Testis (tissue), 2 donors: ENCODE results near the gene NHSL2.

Source experiments
- CTCF ChIP-seq, 3 experiments: fragments of 450-650 bp in 2 of 3; fragments of 200-600 bp in 1 of 3; sonication (generic) in 1 of 3; IDR thresholded peaks; one replicate each; pipeline ENCODE4 v1.5.1; 2016 to 2019; ENCODE audit warnings: antibody characterized with exemption in 3 of 3, mild to moderate bottlenecking in 2 of 3, moderate library complexity in 1 of 3
- POLR2A ChIP-seq: fragments of 450-650 bp; IDR thresholded peaks from one replicate; pipeline ENCODE4 v1.6.1; 2017; ENCODE audit warnings: antibody characterized with exemption, mild to moderate bottlenecking, moderate library complexity

- no peak for TF ChIP-seq POLR2A
- no peak for TF ChIP-seq CTCF (IDR thresholded peaks at IDR 0.05)
Observed at GRCh38 chrX:72180539-72180938, 269.9 kb downstream of the NHSL2 start.
